ENCODE measurements around the gene ROPN1L. TPM values are rescaled to one million over a fixed set of nuclear protein-coding genes. Genes with fewer than 3 reads are reported as not detected.

The ROPN1L gene
- total RNA-seq, 2 experiments from 2014 or later: 1.4 to 2.2 TPM

DNA sequence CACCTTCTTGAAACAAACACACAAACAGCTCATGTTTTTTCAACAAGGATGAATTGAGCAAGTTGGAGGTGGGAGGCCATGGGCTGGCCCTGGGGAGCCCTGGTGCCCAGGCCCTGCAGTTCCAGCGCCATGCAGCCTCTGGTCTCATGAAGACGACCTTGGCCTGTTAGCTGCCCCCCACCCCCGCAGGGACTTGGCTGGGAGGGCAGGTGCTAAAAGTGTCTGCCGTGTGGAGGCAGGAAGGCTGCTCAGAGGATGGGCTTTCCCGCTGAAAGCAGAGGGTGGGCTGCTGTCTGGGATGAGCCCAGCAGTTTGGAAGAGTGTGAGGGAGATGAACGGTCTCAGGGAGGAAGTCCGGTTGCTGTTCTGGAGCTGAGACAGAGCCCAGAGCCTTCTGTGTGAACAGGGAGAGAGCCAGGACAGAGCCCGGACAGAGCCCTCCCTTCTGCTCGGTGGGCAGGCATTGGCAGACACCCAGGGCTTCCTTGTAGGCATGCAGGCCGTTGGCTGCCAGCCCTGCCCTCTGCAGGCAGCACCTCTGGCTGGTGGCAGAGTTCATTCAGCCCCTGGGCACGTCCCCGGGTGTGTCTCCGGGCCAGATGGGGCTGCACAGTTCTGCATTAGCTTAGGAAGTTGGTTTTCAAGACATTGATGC lies 18.7 kb downstream of the ROPN1L start:
- Mint-ChIP-seq H3K36me3 (ENCODE audit: low read depth) (no peaks in the 10 kb centered on the region), H3K4me3 (no peak overlapping the region), H3K4me1 (ENCODE audit: low read depth) (peaks cover 7% of the 10 kb centered on the region), H3K9me3 (ENCODE audit: insufficient read depth) (no peaks in the 10 kb centered on the region), H3K27me3 (ENCODE audit: low read depth) (no peaks in the 10 kb centered on the region), H3K27ac (no peak overlapping the region)
- ChIA-PET POLR2A (no interaction called here), CTCF (no interaction called here)
- ATAC-seq (no peak), DNase-seq (no peak)

- Mint-ChIP-seq H3K4me1 (ENCODE audit: low read depth) (peaks cover 7% of the 10 kb centered on the region), H3K27ac (no peak overlapping the region), H3K36me3 (ENCODE audit: low read depth) (no peaks in the 10 kb centered on the region), H3K4me3 (no peak overlapping the region), H3K9me3 (ENCODE audit: insufficient read depth) (no peaks in the 10 kb centered on the region), H3K27me3 (ENCODE audit: low read depth) (no peaks in the 10 kb centered on the region)
- ChIA-PET CTCF (no interaction called here), POLR2A (no interaction called here)
- no peak for ATAC-seq
- no peak for DNase-seq
These were observed 19.4 kb downstream of the ROPN1L start for GRCh38 chr5:10461041-10461440.

- no peak overlapping the region for H3K27ac Mint-ChIP-seq
- no peak for ATAC-seq
- ChIA-PET POLR2A (no interaction called here), CTCF (interaction anchor here (0.9 kb wide), 1 partner anchor 28 kb away, joined by 4 read pairs; no protein-coding TSS in a partner anchor)
- H3K9me3 Mint-ChIP-seq (ENCODE audit: insufficient read depth): no peaks in the 10 kb centered on the region
- H3K4me3 Mint-ChIP-seq: no peak overlapping the region
- H3K4me1 Mint-ChIP-seq (ENCODE audit: low read depth): peaks cover 8% of the 10 kb centered on the region
- no peaks in the 10 kb centered on the region for H3K36me3 Mint-ChIP-seq (ENCODE audit: low read depth)
- no peak for DNase-seq
- H3K27me3 Mint-ChIP-seq (ENCODE audit: low read depth): no peaks in the 10 kb centered on the region
These were observed 20.4 kb downstream of the ROPN1L start for GRCh38 chr5:10461904-10462555.

DNA sequence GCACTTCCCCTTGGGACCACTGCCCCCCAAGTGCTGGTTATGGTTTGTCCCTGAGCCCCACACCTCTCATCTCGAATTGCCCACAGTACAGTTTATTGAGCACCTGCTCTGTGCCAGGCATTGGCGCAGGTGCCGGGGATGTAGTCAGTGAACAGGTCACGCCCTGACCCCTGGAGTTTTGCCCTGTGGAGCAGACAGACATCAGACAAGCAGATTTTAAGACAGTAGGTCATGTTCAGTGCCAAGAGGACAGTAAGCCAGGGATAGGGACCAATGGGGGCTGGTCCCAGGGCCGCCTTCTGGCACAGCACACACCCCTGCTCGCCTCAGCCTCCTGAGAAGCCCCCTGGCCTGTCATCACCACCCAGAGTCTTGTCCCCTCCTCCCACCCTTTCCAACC lies 21.9 kb downstream of the ROPN1L start:
- DNase-seq: no peak
- H3K9me3 Mint-ChIP-seq (ENCODE audit: insufficient read depth): no peaks in the 10 kb centered on the region
- H3K4me1 Mint-ChIP-seq (ENCODE audit: low read depth): peaks cover 23% of the 10 kb centered on the region
- CTCF ChIA-PET: interaction anchor here (1.1 kb wide), 1 partner anchor 164 kb away, joined by 4 read pairs; no protein-coding TSS in a partner anchor
- POLR2A ChIA-PET: no interaction called here
- no peak for ATAC-seq
- no peak overlapping the region for H3K4me3 Mint-ChIP-seq
- H3K36me3 Mint-ChIP-seq (ENCODE audit: low read depth): no peaks in the 10 kb centered on the region
- no peaks in the 10 kb centered on the region for H3K27me3 Mint-ChIP-seq (ENCODE audit: low read depth)
- H3K27ac Mint-ChIP-seq: no peak overlapping the region

- no peak overlapping the region for H3K4me3 Mint-ChIP-seq
- ATAC-seq (no peak), DNase-seq (no peak)
- no peaks in the 10 kb centered on the region for H3K9me3 Mint-ChIP-seq (ENCODE audit: insufficient read depth)
- no peaks in the 10 kb centered on the region for H3K36me3 Mint-ChIP-seq (ENCODE audit: low read depth)
- ChIA-PET POLR2A (no interaction called here), CTCF (no interaction called here)
- no peaks in the 10 kb centered on the region for H3K27me3 Mint-ChIP-seq (ENCODE audit: low read depth)
- no peak overlapping the region for H3K27ac Mint-ChIP-seq
- H3K4me1 Mint-ChIP-seq (ENCODE audit: low read depth): peaks cover 23% of the 10 kb centered on the region
These were observed 22.5 kb downstream of the ROPN1L start for GRCh38 chr5:10464173-10464572.

DNA sequence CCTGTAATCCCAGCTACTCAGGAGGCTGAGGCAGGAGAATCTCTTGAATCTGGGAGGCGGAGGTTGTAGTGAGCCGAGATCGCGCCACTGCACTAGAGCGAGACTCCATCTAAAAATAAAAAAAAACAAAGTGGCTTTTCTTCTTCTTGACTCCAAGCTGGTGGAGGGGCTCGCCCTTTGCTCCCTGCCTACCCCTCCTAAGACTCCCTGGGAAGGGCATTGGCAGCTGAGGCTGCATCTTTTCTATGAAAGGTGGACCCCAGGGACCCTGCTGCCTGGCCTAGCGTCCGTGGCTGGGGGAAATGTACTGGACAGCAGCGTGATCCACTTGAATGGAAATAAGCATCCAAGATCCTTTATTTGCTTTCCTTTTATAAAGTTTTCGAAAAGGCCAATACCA lies 24.0 kb downstream of the ROPN1L start:
- Mint-ChIP-seq H3K9me3 (ENCODE audit: insufficient read depth) (no peaks in the 10 kb centered on the region), H3K27me3 (ENCODE audit: low read depth) (no peaks in the 10 kb centered on the region), H3K4me3 (no peak overlapping the region), H3K36me3 (ENCODE audit: low read depth) (no peaks in the 10 kb centered on the region), H3K4me1 (ENCODE audit: low read depth) (peaks cover 23% of the 10 kb centered on the region), H3K27ac (no peak overlapping the region)
- DNase-seq (no peak), ATAC-seq (no peak)
- CTCF ChIA-PET: no interaction called here
- POLR2A ChIA-PET: no interaction called here

GRCh38 chr5:10466446-10467073 lies 24.9 kb downstream of the ROPN1L start:
- CTCF ChIA-PET: no interaction called here
- ATAC-seq: no peak
- H3K4me3 Mint-ChIP-seq: no peak overlapping the region
- peaks cover 16% of the 10 kb centered on the region for H3K4me1 Mint-ChIP-seq (ENCODE audit: low read depth)
- H3K27ac Mint-ChIP-seq: no peak overlapping the region
- H3K9me3 Mint-ChIP-seq (ENCODE audit: insufficient read depth): no peaks in the 10 kb centered on the region
- POLR2A ChIA-PET: no interaction called here
- H3K27me3 Mint-ChIP-seq (ENCODE audit: low read depth): no peaks in the 10 kb centered on the region
- H3K36me3 Mint-ChIP-seq (ENCODE audit: low read depth): no peaks in the 10 kb centered on the region
- no peak for DNase-seq

GRCh38 chr5:10467281-10468198 lies 25.9 kb downstream of the ROPN1L start:
- CTCF ChIA-PET: interaction anchor here (2.0 kb wide), 1 partner anchor 160 kb away, joined by 10 read pairs; no protein-coding TSS in a partner anchor
- H3K9me3 Mint-ChIP-seq (ENCODE audit: insufficient read depth): no peaks in the 10 kb centered on the region
- no peak overlapping the region for H3K4me3 Mint-ChIP-seq
- H3K36me3 Mint-ChIP-seq (ENCODE audit: low read depth): no peaks in the 10 kb centered on the region
- POLR2A ChIA-PET: no interaction called here
- no peak overlapping the region for H3K27ac Mint-ChIP-seq
- H3K4me1 Mint-ChIP-seq (ENCODE audit: low read depth): peaks cover 16% of the 10 kb centered on the region
- no peak for ATAC-seq
- DNase-seq: no peak
- H3K27me3 Mint-ChIP-seq (ENCODE audit: low read depth): peaks cover 5% of the 10 kb centered on the region

GRCh38 chr5:10468256-10468655 lies 26.6 kb downstream of the ROPN1L start:
- POLR2A ChIA-PET: no interaction called here
- CTCF ChIA-PET: interaction anchor here (2.0 kb wide), 1 partner anchor 160 kb away, joined by 10 read pairs; no protein-coding TSS in a partner anchor

GRCh38 chr5:10469253-10470050 lies 27.8 kb downstream of the ROPN1L start:
- ATAC-seq: no peak
- H3K36me3 Mint-ChIP-seq (ENCODE audit: low read depth): no peaks in the 10 kb centered on the region
- POLR2A ChIA-PET: no interaction called here
- H3K9me3 Mint-ChIP-seq (ENCODE audit: insufficient read depth): no peaks in the 10 kb centered on the region
- H3K4me3 Mint-ChIP-seq: no peak overlapping the region
- no peak overlapping the region for H3K27ac Mint-ChIP-seq
- peaks cover 10% of the 10 kb centered on the region for H3K27me3 Mint-ChIP-seq (ENCODE audit: low read depth)
- no peak for DNase-seq
- CTCF ChIA-PET: no interaction called here
- H3K4me1 Mint-ChIP-seq (ENCODE audit: low read depth): peaks cover 16% of the 10 kb centered on the region

More at GRCh38 chr5:10468256-10468655, 26.6 kb downstream of the ROPN1L start:
- no peak for ATAC-seq
- H3K27ac Mint-ChIP-seq: peak overlapping the region; percentile 30
- DNase-seq: no peak
- H3K4me3 Mint-ChIP-seq: no peak overlapping the region
- H3K36me3 Mint-ChIP-seq (ENCODE audit: low read depth): no peaks in the 10 kb centered on the region
- peaks cover 10% of the 10 kb centered on the region for H3K27me3 Mint-ChIP-seq (ENCODE audit: low read depth)
- no peaks in the 10 kb centered on the region for H3K9me3 Mint-ChIP-seq (ENCODE audit: insufficient read depth)
- peaks cover 16% of the 10 kb centered on the region for H3K4me1 Mint-ChIP-seq (ENCODE audit: low read depth)

DNA sequence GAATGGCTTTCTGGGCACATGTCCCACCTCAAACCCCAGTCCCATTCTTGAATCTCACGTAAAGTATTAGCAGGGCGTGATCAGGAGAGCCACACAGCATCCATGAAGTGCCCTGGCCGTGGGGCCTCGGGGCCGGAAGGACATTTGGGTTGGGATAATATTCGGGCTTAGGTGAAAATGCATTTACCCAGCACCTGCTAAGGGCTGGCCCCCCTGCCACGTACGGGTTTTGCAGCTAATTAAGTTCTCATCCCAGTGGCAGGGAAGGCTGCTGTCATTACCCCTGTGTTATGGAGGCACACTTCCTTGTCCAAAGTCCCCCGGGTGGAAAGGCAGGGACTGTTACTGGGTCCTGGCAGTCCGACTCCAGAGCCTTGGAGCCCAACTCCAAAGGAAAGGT lies 29.0 kb downstream of the ROPN1L start:
- no peak for ATAC-seq
- POLR2A ChIA-PET: no interaction called here
- H3K9me3 Mint-ChIP-seq (ENCODE audit: insufficient read depth): no peaks in the 10 kb centered on the region

More for the DNA sequence above, 29.0 kb downstream of the ROPN1L start:
- no peaks in the 10 kb centered on the region for H3K36me3 Mint-ChIP-seq (ENCODE audit: low read depth)
- CTCF ChIA-PET: no interaction called here
- H3K4me1 Mint-ChIP-seq (ENCODE audit: low read depth): peaks cover 16% of the 10 kb centered on the region
- no peak overlapping the region for H3K4me3 Mint-ChIP-seq
- H3K27me3 Mint-ChIP-seq (ENCODE audit: low read depth): peaks cover 10% of the 10 kb centered on the region
- H3K27ac Mint-ChIP-seq: no peak overlapping the region
- DNase-seq: no peak

Data from activated CD8-positive, alpha-beta T cell treated with anti-CD3 and anti-CD28 coated beads, Interleukin-2, amount 10 ng/mL, durations not matched to agents 7 days and 5 days (primary cell).